Brain microvascular endothelial cell (primary cell): ENCODE data around the gene OLFML2A.

Source experiments
- DNase-seq: peaks from one replicate; pipeline ENCODE4 v3.0.0-alpha.2; 2020
- H3K27ac ChIP-seq: fragments of 250-450 bp; sonication (Bioruptor Pico); 2 replicates; pipeline ENCODE4 v1.5.1; 2020; ENCODE audit warnings: mild to moderate bottlenecking, moderate library complexity
- H3K27me3 ChIP-seq: fragments of 250-450 bp; sonication (Bioruptor Pico); replicated peaks from 2 replicates; pipeline ENCODE4 v1.5.1; 2020; ENCODE audit warnings: mild to moderate bottlenecking
- H3K36me3 ChIP-seq: fragments of 250-450 bp; sonication (Bioruptor Pico); replicated peaks from 2 replicates; pipeline ENCODE4 v1.5.1; 2020; ENCODE audit warnings: mild to moderate bottlenecking
- H3K4me3 ChIP-seq: 2 replicates; pipeline ENCODE4 v1.5.1; 2011; ENCODE audit warnings: low read depth, mild to moderate bottlenecking, control low read depth, low read length, moderate library complexity
- CTCF ChIP-seq: IDR thresholded peaks from 2 replicates; pipeline ENCODE4 v1.5.1; 2011; ENCODE audit warnings: low read depth, mild to moderate bottlenecking, moderate library complexity, low read length, control low read depth, inconsistent platforms; ENCODE audit errors: missing control alignments
- in situ Hi-C: cut with HindIII; loops from 2 replicates; pipeline ENCODE4 v1.10.0; 2017; ENCODE audit warnings: low sequenced_read_pairs, low pct_ligation_motif_present

OLFML2A gene

DNA sequence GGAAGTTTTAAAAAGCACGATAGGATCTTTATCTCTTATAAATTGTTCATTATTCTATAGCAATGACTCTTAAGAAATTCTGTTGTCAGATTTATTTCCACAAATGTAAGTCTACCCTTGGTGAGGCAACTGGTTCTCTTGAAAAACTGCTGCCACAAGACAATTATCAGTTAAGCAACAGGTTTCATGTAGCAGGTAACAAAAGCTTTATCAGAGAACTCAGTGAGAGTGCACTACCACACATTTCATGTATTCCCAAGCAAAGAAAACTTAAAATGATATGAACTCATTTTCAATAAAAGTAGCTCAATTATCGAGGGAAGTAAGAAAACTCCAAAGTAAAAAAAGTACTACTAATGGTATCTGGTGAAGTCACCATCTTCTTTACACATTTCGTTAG, 15.2 kb upstream of the OLFML2A start:
- no peak for TF ChIP-seq CTCF
- no peak for DNase-seq
- in situ Hi-C loops: no loop called here
- Histone ChIP-seq H3K27ac (no peak overlapping the region), H3K27me3 (peaks cover 5% of the 10 kb centered on the region), H3K36me3 (no peaks in the 10 kb centered on the region), H3K4me3 (no peak overlapping the region)

DNA sequence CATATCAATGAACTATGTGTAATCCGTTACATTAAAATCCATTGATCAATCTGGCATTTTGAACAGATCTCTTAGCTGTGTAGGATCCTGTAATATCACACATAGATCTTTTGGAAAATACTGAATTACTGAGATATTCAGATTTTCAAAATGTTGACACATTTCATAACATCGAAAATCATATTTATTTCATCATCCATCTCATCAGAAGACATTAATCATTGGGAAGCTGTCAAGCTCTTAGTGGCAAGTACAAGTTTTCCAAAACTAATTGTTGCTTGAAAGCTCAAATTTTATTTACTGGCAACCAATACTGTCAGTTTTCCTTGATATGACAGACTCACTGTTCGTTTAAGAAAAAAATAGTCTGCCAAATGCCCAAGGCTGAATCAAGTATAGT, 14.3 kb upstream of the OLFML2A start:
- H3K27ac ChIP-seq: no peak overlapping the region

DNA sequence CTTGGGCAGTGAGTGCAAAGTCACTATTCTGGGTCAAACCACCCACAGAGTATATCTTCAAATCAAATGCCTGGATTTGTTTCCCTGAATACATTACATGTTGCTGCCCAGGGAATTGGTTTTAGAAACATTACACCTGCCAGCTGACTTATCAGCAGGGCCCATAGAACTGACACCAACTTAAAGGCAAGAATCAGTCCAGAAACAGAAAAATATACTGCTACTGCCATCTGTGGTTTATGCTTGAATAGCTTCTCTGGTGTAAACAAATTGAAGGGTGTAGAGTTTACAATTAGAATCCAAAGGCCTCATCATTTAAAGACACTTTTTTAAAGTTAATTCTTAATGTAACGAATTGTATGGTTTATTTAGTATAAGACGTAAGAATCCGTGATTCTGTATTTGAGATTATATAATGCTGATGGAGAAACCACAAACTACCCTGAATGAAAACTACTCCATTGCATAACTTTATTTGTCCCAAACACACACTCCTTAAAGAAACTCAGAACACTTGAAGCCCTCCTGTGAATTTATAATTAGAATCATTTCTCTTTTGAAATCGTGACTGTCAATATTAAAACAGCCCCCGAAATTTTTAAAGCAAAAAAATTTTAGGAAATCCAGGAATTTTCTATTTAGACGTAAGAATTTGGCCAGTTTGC, 12.0 kb upstream of the OLFML2A start:
- Histone ChIP-seq H3K27ac (no peak overlapping the region), H3K27me3 (peaks cover 21% of the 10 kb centered on the region), H3K4me3 (no peak overlapping the region), H3K36me3 (no peaks in the 10 kb centered on the region)
- peak; percentile 36 for TF ChIP-seq CTCF
- DNase-seq: no peak
- in situ Hi-C loops: no loop called here

More for the DNA sequence above, 14.3 kb upstream of the OLFML2A start:
- peaks cover 5% of the 10 kb centered on the region for H3K27me3 ChIP-seq
- DNase-seq: no peak
- H3K36me3 ChIP-seq: no peaks in the 10 kb centered on the region
- H3K4me3 ChIP-seq: no peak overlapping the region
- in situ Hi-C loops: no loop called here
- no peak for TF ChIP-seq CTCF

- H3K4me3 ChIP-seq: no peak overlapping the region
- H3K27ac ChIP-seq: no peak overlapping the region
- in situ Hi-C loops: no loop called here
- TF ChIP-seq CTCF: no peak
- no peaks in the 10 kb centered on the region for H3K36me3 ChIP-seq
- peaks cover 25% of the 10 kb centered on the region for H3K27me3 ChIP-seq
- DNase-seq: no peak
Observed at GRCh38 chr9:124765439-124765835, 11.5 kb upstream of the OLFML2A start.

DNA sequence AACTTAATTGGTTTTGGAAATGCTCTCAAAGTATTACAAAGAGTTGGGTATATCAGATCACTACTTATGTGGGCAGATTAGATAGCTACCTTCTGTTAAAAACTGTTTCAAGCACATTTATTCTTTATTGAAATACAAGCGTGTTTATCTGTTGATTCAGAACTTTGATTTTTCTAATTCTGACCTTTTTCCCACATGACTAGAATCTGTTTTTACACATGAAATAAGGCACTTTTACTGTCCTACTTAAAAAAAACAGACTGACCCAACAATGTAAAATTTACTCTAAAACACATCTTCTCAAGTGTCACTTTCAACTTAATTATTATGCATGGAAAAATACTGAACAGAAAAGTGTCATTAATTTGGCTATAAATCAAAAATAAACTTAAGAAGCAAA, 10.6 kb upstream of the OLFML2A start:
- H3K27me3 ChIP-seq: peaks cover 25% of the 10 kb centered on the region
- H3K4me3 ChIP-seq: no peak overlapping the region

More for the DNA sequence above, 10.6 kb upstream of the OLFML2A start:
- Histone ChIP-seq H3K36me3 (no peaks in the 10 kb centered on the region), H3K27ac (no peak overlapping the region)
- DNase-seq: no peak
- no peak for TF ChIP-seq CTCF
- in situ Hi-C loops: no loop called here
